Tibial nerve (tissue), 4 donors: ENCODE results near the gene SQOR.

Experiments used
- CTCF ChIP-seq, 5 experiments: fragments of 200-600 bp in 3 of 5; fragments of 450-650 bp in 2 of 5; sonication (generic) in 3 of 5; IDR thresholded peaks; one replicate each; pipeline ENCODE4 v1.5.1; 2016 to 2019; ENCODE audit warnings: antibody characterized with exemption in 5 of 5, mild to moderate bottlenecking in 3 of 5, moderate library complexity in 2 of 5
- EP300 ChIP-seq, 2 donors: sonication (generic); formaldehyde crosslinking; IDR thresholded peaks; one replicate each; pipeline ENCODE4 v1.6.1; 2017; ENCODE audit warnings: antibody characterized with exemption in 2 of 2, mild to moderate bottlenecking in 1 of 2
- POLR2A ChIP-seq, 2 donors: fragments of 450-650 bp; IDR thresholded peaks; one replicate each; pipeline ENCODE4 v1.6.1; 2017; ENCODE audit warnings: antibody characterized with exemption in 2 of 2, mild to moderate bottlenecking in 2 of 2, moderate library complexity in 2 of 2

- TF ChIP-seq CTCF (IDR thresholded peaks at IDR 0.05) (no peak), POLR2A (IDR thresholded peaks at IDR 0.05) (no peak), EP300 (IDR thresholded peaks at IDR 0.05) (no peak)
These were observed 34.6 kb downstream of the SQOR start for GRCh38 chr15:45669422-45669821.
